ENCODE measurements around the gene PDS5B. TPM values are rescaled to one million over a fixed set of nuclear protein-coding genes. Genes with fewer than 3 reads are reported as not detected.

PDS5B gene
- total and polyA plus RNA-seq, 2 experiments from 2014 or later: 16.6 to 34.0 TPM

- Histone ChIP-seq H3K4me3 (no peak overlapping the region), H4K20me1 (ENCODE audit: insufficient read depth, poor library complexity, severe bottlenecking) (no peaks in the 10 kb centered on the region), H2AFZ (no peak overlapping the region), H3K4me2 (no peak overlapping the region), H3K9me2 (replicated peaks; ENCODE audit: insufficient read depth) (no peaks in the 10 kb centered on the region), H3K27me3 (no peaks in the 10 kb centered on the region), H3K27ac (no peak overlapping the region), H3K36me3 (replicated peaks; ENCODE audit: insufficient read depth, low read depth) (no peaks in the 10 kb centered on the region), H3K9me3 (ENCODE audit: low read depth) (no peaks in the 10 kb centered on the region), H3K4me1 (ENCODE audit: insufficient read depth) (no peaks in the 10 kb centered on the region), H3K79me2 (no peaks in the 10 kb centered on the region)
- 89% methylated on average over 3 of the region's 3 CpGs for WGBS (ENCODE audit: low lambda C conversion rate, missing lambda C conversion rate)
- no peak for DNase-seq (ENCODE audit: low spot score)
- TF ChIP-seq EZH2phosphoT487 (IDR thresholded peaks at IDR 0.05; ENCODE audit: low read depth, severe bottlenecking, unreplicated experiment): no peak
- TF ChIP-seq EZH2 (IDR thresholded peaks at IDR 0.05; ENCODE audit: borderline replicate concordance): no peak
- TF ChIP-seq, protein P1, sequence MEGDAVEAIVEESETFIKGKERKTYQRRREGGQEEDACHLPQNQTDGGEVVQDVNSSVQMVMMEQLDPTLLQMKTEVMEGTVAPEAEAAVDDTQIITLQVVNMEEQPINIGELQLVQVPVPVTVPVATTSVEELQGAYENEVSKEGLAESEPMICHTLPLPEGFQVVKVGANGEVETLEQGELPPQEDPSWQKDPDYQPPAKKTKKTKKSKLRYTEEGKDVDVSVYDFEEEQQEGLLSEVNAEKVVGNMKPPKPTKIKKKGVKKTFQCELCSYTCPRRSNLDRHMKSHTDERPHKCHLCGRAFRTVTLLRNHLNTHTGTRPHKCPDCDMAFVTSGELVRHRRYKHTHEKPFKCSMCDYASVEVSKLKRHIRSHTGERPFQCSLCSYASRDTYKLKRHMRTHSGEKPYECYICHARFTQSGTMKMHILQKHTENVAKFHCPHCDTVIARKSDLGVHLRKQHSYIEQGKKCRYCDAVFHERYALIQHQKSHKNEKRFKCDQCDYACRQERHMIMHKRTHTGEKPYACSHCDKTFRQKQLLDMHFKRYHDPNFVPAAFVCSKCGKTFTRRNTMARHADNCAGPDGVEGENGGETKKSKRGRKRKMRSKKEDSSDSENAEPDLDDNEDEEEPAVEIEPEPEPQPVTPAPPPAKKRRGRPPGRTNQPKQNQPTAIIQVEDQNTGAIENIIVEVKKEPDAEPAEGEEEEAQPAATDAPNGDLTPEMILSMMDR (IDR thresholded peaks at IDR 0.05; ENCODE audit: poor library complexity): no peak
These were observed 160.2 kb downstream of the PDS5B start for GRCh38 chr13:32746474-32746873.

DNA sequence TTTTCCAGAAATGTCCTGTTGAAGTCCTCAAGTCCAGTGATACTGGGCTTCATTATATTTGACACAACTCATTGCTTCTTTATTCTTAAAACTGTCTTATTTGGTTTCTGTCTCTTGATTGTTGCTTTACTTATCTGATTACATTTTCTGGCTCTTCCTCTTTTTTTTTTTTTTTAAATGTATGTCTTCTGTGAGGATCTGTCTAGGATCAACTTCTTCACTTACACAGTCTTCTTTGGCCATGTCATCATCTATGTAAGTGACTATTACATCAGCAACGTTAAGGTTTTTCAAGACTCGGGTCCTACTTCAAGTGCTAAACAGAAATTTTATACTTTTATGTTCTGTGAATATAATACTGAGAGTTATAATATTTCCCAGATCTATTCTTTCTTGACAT is 162.1 kb downstream of the PDS5B start:
- no peaks in the 10 kb centered on the region for H3K79me2 ChIP-seq
- H3K4me2 ChIP-seq: no peak overlapping the region
- TF ChIP-seq, protein P1 (IDR thresholded peaks at IDR 0.05; ENCODE audit: poor library complexity): no peak
- no peak for TF ChIP-seq EZH2 (IDR thresholded peaks at IDR 0.05; ENCODE audit: borderline replicate concordance)
- TF ChIP-seq EZH2phosphoT487 (IDR thresholded peaks at IDR 0.05; ENCODE audit: low read depth, severe bottlenecking, unreplicated experiment): no peak
- H3K36me3 ChIP-seq (replicated peaks; ENCODE audit: insufficient read depth, low read depth): no peaks in the 10 kb centered on the region
- H3K27ac ChIP-seq: no peak overlapping the region
- no peaks in the 10 kb centered on the region for H3K9me3 ChIP-seq (ENCODE audit: low read depth)
- 83% methylated on average over 2 of the region's 2 CpGs for WGBS (ENCODE audit: low lambda C conversion rate, missing lambda C conversion rate)
- no peaks in the 10 kb centered on the region for H3K9me2 ChIP-seq (replicated peaks; ENCODE audit: insufficient read depth)
- no peaks in the 10 kb centered on the region for H4K20me1 ChIP-seq (ENCODE audit: insufficient read depth, poor library complexity, severe bottlenecking)
- peaks cover 3% of the 10 kb centered on the region for H3K4me1 ChIP-seq (ENCODE audit: insufficient read depth)
- DNase-seq (ENCODE audit: low spot score): no peak
- no peaks in the 10 kb centered on the region for H3K27me3 ChIP-seq
- no peak overlapping the region for H3K4me3 ChIP-seq
- H2AFZ ChIP-seq: no peak overlapping the region

DNA sequence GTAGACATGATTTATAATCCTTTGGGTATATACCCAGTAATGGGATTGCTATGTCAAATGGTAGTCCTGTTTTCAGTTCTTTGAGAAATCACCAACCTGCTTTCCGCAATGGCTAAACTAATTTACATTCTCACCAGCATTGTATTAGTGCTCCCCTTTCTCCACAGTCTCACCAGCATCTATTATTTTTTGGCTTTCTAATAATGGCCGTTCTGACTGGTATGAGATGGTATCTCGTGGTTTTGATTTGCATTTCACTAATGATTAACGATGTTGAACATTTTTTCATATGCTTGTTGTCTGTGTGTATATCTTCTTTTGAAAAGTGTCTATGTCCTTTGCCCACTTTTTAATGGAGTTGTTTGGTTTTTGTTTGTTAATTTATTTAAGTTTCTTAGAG is 165.1 kb downstream of the PDS5B start:
- Histone ChIP-seq H3K79me2 (no peaks in the 10 kb centered on the region), H3K27me3 (no peaks in the 10 kb centered on the region), H4K20me1 (ENCODE audit: insufficient read depth, poor library complexity, severe bottlenecking) (no peaks in the 10 kb centered on the region), H3K9me2 (replicated peaks; ENCODE audit: insufficient read depth) (no peaks in the 10 kb centered on the region), H3K36me3 (replicated peaks; ENCODE audit: insufficient read depth, low read depth) (no peaks in the 10 kb centered on the region), H3K4me3 (no peak overlapping the region), H3K27ac (no peak overlapping the region), H2AFZ (no peak overlapping the region), H3K4me2 (no peak overlapping the region), H3K9me3 (ENCODE audit: low read depth) (no peaks in the 10 kb centered on the region), H3K4me1 (ENCODE audit: insufficient read depth) (peaks cover 3% of the 10 kb centered on the region)
- DNase-seq (ENCODE audit: low spot score): no peak
- WGBS (ENCODE audit: low lambda C conversion rate, missing lambda C conversion rate): 91% methylated on average over 4 of the region's 4 CpGs
- TF ChIP-seq EZH2phosphoT487 (IDR thresholded peaks at IDR 0.05; ENCODE audit: low read depth, severe bottlenecking, unreplicated experiment): no peak
- TF ChIP-seq EZH2 (IDR thresholded peaks at IDR 0.05; ENCODE audit: borderline replicate concordance): no peak
- TF ChIP-seq, protein P1 (IDR thresholded peaks at IDR 0.05; ENCODE audit: poor library complexity): no peak

DNA sequence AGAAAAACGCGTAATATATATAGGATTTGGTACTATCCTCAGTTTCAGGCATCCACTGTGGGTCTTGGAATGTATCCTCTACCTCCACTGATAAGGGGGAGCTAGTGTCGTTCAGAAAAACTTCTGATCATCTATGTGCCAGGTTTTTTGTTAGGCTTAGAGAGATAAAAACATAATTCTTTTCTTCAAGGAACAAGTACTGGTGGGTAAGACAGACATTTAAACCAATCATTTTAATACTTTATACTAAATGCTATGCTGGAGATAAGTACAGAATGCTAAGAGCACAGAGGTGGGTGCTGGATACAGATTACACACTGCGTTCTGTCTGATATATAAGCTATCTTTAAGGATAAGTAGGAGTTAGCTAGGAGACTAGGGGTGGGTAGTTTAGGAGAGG is 166.1 kb downstream of the PDS5B start:
- Histone ChIP-seq H3K27me3 (no peaks in the 10 kb centered on the region), H4K20me1 (ENCODE audit: insufficient read depth, poor library complexity, severe bottlenecking) (no peaks in the 10 kb centered on the region), H3K4me2 (no peak overlapping the region), H3K4me1 (ENCODE audit: insufficient read depth) (peaks cover 3% of the 10 kb centered on the region), H3K9me2 (replicated peaks; ENCODE audit: insufficient read depth) (no peaks in the 10 kb centered on the region), H3K4me3 (no peak overlapping the region), H3K79me2 (no peaks in the 10 kb centered on the region), H2AFZ (no peak overlapping the region), H3K36me3 (replicated peaks; ENCODE audit: insufficient read depth, low read depth) (no peaks in the 10 kb centered on the region), H3K27ac (no peak overlapping the region), H3K9me3 (ENCODE audit: low read depth) (no peaks in the 10 kb centered on the region)
- TF ChIP-seq EZH2phosphoT487 (IDR thresholded peaks at IDR 0.05; ENCODE audit: low read depth, severe bottlenecking, unreplicated experiment): no peak
- TF ChIP-seq EZH2 (IDR thresholded peaks at IDR 0.05; ENCODE audit: borderline replicate concordance): no peak
- TF ChIP-seq, protein P1 (IDR thresholded peaks at IDR 0.05; ENCODE audit: poor library complexity): no peak
- no peak for DNase-seq (ENCODE audit: low spot score)
- 86% methylated on average over 4 of the region's 4 CpGs for WGBS (ENCODE audit: low lambda C conversion rate, missing lambda C conversion rate)
